ENCODE measurements around the gene KCNA1.

The KCNA1 gene

GRCh38 chr12:4881266-4882064, 28.2 kb upstream of the KCNA1 start:
- DNase-seq (ENCODE audit: low read depth): no peak
- TF ChIP-seq, protein P1, sequence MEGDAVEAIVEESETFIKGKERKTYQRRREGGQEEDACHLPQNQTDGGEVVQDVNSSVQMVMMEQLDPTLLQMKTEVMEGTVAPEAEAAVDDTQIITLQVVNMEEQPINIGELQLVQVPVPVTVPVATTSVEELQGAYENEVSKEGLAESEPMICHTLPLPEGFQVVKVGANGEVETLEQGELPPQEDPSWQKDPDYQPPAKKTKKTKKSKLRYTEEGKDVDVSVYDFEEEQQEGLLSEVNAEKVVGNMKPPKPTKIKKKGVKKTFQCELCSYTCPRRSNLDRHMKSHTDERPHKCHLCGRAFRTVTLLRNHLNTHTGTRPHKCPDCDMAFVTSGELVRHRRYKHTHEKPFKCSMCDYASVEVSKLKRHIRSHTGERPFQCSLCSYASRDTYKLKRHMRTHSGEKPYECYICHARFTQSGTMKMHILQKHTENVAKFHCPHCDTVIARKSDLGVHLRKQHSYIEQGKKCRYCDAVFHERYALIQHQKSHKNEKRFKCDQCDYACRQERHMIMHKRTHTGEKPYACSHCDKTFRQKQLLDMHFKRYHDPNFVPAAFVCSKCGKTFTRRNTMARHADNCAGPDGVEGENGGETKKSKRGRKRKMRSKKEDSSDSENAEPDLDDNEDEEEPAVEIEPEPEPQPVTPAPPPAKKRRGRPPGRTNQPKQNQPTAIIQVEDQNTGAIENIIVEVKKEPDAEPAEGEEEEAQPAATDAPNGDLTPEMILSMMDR (IDR thresholded peaks at IDR 0.05; ENCODE audit: low read depth, low read length): no peak
- TF ChIP-seq MAX (IDR thresholded peaks at IDR 0.05; ENCODE audit: low read depth, low read length): no peak
- TF ChIP-seq POLR2A (IDR thresholded peaks at IDR 0.05; ENCODE audit: extremely low read depth, insufficient read length): no peak
- no peak for TF ChIP-seq MYC (IDR thresholded peaks at IDR 0.05; ENCODE audit: low read depth, low read length)
- no peak overlapping the region for H3K4me3 ChIP-seq (ENCODE audit: low read depth, low read length)

DNA sequence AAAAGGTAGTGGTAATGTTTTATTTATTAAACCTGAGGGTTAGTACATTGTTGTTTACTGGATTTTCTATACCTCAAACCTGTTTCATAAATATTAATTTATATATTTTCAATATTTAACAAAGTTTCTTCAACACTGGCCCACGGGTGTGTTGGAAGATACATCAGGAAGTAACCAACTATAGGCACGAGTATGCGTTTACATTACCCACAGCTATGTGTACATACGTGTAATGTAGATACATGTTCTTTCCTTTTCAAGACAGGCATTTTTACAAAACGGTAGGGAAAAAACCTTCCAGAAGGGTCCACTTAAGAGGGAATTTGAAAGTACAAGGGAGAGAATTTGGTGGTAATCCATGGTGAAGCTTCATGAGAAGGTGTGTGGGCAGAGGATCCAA, 17.8 kb upstream of the KCNA1 start:
- no peak overlapping the region for H3K4me3 ChIP-seq (ENCODE audit: low read depth, low read length)
- TF ChIP-seq MAX (IDR thresholded peaks at IDR 0.05; ENCODE audit: low read depth, low read length) (no peak), POLR2A (IDR thresholded peaks at IDR 0.05; ENCODE audit: extremely low read depth, insufficient read length) (no peak), MYC (IDR thresholded peaks at IDR 0.05; ENCODE audit: low read depth, low read length) (no peak)
- TF ChIP-seq, protein P1 (IDR thresholded peaks at IDR 0.05; ENCODE audit: low read depth, low read length): no peak
- no peak for DNase-seq (ENCODE audit: low read depth)

GRCh38 chr12:4892418-4892817, 17.3 kb upstream of the KCNA1 start:
- H3K4me3 ChIP-seq (ENCODE audit: low read depth, low read length): no peak overlapping the region
- TF ChIP-seq MAX (IDR thresholded peaks at IDR 0.05; ENCODE audit: low read depth, low read length) (no peak), POLR2A (IDR thresholded peaks at IDR 0.05; ENCODE audit: extremely low read depth, insufficient read length) (no peak), MYC (IDR thresholded peaks at IDR 0.05; ENCODE audit: low read depth, low read length) (no peak)
- TF ChIP-seq, protein P1 (IDR thresholded peaks at IDR 0.05; ENCODE audit: low read depth, low read length): no peak
- no peak for DNase-seq (ENCODE audit: low read depth)

DNA sequence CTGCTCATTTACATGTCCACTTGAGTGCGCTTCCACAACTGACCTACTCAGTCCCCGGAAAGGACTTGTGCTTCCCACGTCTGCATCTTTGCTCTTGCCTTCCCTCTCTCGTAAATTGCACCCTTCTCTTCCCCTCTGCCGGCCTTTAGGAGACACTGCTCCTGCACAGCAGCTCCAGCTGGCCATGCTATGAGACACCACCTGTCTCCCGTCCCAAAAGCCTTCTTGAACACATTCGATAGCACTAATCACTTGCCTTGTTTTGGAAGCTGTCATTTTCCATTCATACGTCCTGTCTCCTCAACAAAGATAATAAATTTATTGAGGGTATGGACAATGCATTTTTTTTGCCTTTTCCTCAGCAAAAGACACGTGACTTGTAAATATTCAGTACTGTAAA, 15.7 kb upstream of the KCNA1 start:
- no peak overlapping the region for H3K4me3 ChIP-seq (ENCODE audit: low read depth, low read length)
- no peak for DNase-seq (ENCODE audit: low read depth)
- TF ChIP-seq MAX (IDR thresholded peaks at IDR 0.05; ENCODE audit: low read depth, low read length) (no peak), MYC (IDR thresholded peaks at IDR 0.05; ENCODE audit: low read depth, low read length) (no peak), POLR2A (IDR thresholded peaks at IDR 0.05; ENCODE audit: extremely low read depth, insufficient read length) (no peak)
- TF ChIP-seq, protein P1 (IDR thresholded peaks at IDR 0.05; ENCODE audit: low read depth, low read length): no peak

DNA sequence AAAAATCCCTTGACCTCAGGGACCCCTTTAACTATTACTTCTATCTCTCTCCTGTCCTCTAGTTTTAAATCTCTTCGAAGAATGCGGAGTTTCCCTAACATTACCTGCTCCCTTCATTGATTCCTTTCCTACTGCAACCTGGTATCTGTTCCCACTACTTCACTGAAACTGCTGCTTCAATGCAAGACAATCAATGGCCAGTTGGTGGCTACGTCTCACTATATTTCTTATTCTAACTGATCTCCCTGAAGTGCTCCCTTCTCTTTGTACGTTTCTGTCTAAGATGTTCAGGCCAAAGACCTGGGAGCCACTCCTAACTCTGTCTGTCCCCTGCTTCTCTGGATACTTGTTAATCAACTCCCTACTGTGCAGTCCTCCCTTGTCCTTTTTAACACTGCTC, 10.3 kb upstream of the KCNA1 start:
- TF ChIP-seq MAX (IDR thresholded peaks at IDR 0.05; ENCODE audit: low read depth, low read length): no peak
- TF ChIP-seq, protein P1 (IDR thresholded peaks at IDR 0.05; ENCODE audit: low read depth, low read length): peak; percentile 9
- DNase-seq (ENCODE audit: low read depth): no peak
- H3K4me3 ChIP-seq (ENCODE audit: low read depth, low read length): no peak overlapping the region
